Gastrocnemius medialis (tissue), 4 donors: ENCODE measurements around the gene CCDC106.

ENCODE experiments used
- CTCF ChIP-seq, 5 experiments: fragments of 450-650 bp in 3 of 5; fragments of 200-600 bp in 2 of 5; sonication (generic) in 2 of 5; IDR thresholded peaks in 4 of 5; conservative IDR thresholded peaks in 1 of 5; 1 replicate in 4 of 5; 2 replicates in 1 of 5; pipeline ENCODE4 v1.5.1; 2016 to 2019; ENCODE audit warnings: antibody characterized with exemption in 5 of 5, mild to moderate bottlenecking in 3 of 5, moderate library complexity in 3 of 5
- POLR2A ChIP-seq, 2 donors: fragments of 450-650 bp; IDR thresholded peaks; one replicate each; pipeline ENCODE4 v1.6.1; 2017; ENCODE audit warnings: antibody characterized with exemption in 2 of 2, mild to moderate bottlenecking in 2 of 2, moderate library complexity in 2 of 2

DNA sequence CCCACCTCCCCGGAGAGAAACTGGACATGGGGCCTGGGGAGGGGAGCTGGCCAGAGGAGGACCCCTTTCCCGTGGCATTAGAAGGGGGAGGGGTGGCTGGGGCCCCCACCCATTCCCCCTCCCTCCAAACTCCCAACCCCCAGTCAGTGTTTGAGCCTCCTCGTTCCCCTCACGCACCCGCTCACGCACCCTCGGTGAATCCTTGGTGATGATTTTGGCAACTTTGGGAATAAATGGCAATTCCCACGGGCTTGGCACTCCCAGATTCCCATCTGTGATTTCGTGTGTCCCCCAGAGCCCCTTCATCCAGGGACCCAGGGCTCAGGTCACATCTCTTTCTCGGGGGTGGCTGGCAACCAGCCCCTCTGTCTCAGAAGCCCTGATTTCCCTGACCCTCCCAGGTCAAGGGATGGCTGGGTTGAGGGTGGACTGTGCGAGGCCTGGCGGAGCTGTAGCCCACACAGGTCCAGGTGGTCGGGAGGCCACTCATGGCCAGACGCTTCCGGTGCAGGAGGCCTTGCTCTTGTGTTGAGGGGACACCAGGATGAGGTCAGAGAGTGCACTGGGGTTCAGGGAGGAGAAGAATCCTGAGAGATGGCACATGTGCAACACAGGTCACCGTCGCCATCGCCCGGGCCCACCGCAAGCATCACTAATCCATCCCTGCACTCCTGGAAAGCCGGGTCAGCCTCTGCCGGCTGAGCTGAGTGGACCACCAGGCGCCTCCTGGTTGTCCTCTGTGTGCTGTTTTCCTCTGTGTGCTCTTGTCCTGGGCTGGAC, 47.7 kb downstream of the CCDC106 start:
- TF ChIP-seq CTCF (IDR thresholded peaks at IDR 0.05 in 4 of 5, conservative IDR thresholded peaks at IDR 0.05 in 1 of 5) = no peak
- no peak for TF ChIP-seq POLR2A (IDR thresholded peaks at IDR 0.05)
